WI38 (cell line): ENCODE measurements around the gene MYO16.

Experiments used
- H3K4me3 ChIP-seq: 2 replicates; pipeline ENCODE4 v1.5.1; 2011; ENCODE audit warnings: low read depth, mild to moderate bottlenecking, control low read depth, low read length
- TF ChIP-seq, protein P1 (sequence below): IDR thresholded peaks from 2 replicates; pipeline ENCODE4 v1.5.1; 2012; ENCODE audit warnings: low read depth, mild to moderate bottlenecking, control low read depth, low read length

Gene MYO16

DNA sequence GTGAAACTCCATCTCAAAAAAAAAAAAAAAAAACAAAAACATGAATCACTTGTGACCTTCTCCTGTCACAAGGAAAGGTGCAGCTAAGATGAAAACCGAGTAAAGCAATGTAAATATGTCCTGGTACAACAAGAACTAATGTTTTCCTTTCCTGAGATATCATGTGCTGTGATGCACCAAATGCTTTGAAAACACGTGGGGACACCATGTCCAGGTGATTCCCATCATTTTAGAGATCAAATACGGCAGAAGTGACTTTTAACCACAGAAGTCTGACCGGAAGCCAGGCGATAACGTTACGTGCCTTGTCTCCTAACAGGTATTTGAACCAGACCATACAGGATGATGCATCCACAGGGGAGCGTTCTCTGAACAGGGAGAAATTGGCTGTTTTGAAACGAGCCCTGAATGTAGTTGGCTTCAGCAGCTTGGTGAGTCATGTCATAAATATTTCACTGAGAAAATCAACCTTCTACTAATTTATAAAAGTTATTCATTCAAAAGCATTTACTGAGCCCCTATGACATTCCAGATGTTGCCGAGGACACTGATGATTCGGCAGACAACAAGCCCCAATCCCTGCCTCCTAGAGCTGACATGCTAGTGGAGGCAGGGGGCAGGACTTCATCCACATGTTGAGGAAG lies 328.1 kb downstream of the MYO16 start:
- H3K4me3 ChIP-seq, result peak overlapping the region; percentile 18; the same call in 1 of the 2 replicates
- TF ChIP-seq, protein P1, sequence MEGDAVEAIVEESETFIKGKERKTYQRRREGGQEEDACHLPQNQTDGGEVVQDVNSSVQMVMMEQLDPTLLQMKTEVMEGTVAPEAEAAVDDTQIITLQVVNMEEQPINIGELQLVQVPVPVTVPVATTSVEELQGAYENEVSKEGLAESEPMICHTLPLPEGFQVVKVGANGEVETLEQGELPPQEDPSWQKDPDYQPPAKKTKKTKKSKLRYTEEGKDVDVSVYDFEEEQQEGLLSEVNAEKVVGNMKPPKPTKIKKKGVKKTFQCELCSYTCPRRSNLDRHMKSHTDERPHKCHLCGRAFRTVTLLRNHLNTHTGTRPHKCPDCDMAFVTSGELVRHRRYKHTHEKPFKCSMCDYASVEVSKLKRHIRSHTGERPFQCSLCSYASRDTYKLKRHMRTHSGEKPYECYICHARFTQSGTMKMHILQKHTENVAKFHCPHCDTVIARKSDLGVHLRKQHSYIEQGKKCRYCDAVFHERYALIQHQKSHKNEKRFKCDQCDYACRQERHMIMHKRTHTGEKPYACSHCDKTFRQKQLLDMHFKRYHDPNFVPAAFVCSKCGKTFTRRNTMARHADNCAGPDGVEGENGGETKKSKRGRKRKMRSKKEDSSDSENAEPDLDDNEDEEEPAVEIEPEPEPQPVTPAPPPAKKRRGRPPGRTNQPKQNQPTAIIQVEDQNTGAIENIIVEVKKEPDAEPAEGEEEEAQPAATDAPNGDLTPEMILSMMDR, result no peak

DNA sequence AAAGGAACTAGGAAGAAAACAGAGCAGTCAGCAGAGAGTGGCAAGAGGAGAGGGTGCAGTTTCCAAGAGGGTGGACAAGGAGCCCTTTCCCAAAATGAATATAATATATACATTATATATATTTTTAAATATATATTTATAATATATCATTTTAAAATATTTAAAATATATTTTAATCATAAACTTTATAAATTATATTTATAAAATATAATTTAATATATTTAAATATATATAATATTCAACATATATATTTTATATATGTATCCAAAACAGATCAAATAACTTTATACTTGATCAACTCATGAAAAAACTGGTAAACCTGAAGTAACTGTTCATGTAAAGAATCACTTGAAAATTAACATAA lies 328.6 kb downstream of the MYO16 start:
- TF ChIP-seq, protein P1, result no peak
- no peak overlapping the region for H3K4me3 ChIP-seq

DNA sequence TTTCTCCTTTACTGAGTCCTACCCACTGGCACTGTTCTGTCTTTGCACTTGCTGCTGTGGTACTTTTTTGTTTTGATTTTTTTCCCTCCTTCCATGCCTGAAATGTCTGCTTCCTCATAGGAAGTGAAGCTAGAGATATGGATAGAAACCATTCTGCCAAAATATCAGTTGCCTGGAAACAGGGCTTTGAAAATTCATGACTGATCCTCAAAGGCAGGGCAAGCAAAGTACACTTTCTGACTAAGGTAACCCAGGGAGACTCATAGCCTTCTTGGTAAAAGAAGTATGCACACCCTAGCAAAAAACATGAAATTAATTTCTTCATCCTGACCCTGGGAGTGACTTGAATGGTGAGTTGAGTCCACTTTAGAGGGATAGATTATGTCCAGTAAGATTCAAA lies 329.8 kb downstream of the MYO16 start:
- TF ChIP-seq, protein P1, result no peak
- H3K4me3 ChIP-seq, result no peak overlapping the region

DNA sequence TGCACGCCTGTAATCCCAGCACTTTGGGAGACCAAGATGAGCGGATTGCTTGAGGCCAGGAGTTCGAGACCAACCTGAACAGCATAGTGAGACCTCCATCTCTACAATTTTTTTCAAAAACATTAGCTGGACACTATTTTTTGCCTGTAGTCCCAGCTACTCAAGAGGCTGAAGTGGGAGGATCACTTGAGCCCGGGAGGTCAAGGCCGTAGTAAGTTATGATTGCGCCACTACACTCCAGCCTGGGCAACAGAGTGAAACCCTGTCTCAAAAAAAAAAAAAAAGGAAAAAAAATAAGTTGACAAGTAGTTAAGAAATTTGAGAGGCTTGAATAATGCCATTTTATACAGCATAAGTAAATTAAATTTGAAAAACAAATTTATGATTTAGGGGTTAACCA lies 330.6 kb downstream of the MYO16 start:
- TF ChIP-seq, protein P1, result no peak
- H3K4me3 ChIP-seq, result no peak overlapping the region

DNA sequence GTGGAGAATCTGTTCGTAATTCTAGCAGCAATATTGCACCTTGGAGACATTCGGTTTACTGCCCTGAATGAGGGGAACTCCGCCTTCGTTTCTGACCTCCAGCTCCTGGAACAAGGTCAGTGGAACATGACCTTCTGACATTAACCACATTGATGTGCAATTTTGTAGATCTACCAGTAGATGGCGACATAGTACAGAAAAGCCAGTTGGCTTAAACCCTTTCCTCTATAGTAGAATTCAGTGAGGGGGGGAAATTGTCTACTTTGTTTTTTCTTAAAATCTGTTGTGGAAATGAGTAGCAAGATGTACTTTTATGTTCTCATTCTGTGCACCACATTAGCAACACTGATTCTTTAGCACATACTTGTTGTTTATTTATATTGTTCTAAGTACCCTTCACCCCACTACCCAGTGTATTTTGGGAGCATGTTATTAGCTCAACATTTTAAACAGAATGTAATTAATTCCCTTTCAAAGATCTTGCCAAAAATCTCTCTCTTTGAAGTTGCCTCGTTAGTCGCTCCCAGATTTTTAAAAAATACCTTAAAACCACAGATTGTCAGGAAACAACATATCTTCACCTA lies 332.2 kb downstream of the MYO16 start:
- TF ChIP-seq, protein P1, result peak; percentile 44
- no peak overlapping the region for H3K4me3 ChIP-seq

DNA sequence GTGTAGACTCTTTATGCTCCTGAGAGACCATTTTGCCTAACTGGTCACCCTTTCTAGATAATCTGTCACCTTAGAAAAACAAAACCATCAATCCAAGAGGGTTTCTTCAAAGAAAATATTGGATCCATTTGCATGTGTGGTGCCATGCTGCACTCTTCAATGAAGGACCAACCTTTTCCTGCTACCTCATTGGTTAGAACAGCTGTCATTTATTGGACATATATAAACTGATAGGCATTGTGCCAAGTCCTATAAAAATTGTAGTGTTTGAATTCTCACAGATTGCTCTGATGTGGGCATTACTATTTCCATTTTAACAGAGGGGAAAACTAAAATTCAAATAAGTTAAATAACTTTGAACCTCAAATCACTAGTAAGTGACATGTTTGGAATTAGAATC lies 333.2 kb downstream of the MYO16 start:
- TF ChIP-seq, protein P1, result no peak
- no peak overlapping the region for H3K4me3 ChIP-seq

DNA sequence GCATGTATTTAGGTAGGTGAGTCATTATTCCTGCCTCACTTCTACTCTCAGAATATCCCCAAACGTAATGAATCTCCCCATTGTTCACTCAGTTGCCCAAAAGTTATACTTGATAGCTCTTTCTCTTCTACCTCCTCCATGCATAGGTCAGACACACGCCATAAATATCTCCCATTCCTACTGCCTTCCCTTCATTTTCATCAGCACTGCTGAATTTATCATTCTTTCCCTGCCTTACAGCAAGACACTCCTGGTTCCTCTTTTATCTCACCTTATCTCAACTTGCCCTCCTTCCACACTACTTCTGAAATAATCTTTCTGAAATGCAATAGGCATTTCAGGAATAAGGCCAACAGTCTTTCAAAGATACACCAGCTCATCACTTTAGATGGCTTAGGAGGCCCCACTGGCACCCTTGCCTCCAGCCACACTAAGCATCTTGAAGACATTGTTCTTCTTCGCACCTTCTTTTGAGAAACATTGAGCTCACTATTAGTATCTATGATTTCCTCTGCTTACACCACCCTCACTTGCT lies 333.9 kb downstream of the MYO16 start:
- TF ChIP-seq, protein P1, result no peak
- H3K4me3 ChIP-seq, result no peak overlapping the region
